Measurements from ENCODE around the gene PLEKHH1.

DNA sequence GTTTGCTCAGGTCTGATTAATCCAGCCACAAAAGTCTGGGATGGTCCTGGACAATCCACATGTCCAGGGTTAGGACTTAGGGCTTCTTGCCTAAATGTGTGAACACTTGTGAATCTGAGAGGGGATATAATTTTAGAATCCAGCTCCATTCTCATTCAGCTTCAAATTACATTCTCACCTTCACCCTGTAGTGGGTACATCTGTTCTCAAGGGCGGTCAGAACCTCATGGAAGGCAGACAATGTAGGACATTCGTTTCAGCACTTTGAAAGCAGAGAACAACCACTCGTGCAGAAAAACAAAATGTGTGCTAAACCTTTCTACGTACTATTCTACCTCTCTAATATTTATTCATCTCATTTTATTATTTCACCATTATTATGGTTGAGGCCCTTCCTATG, 45.8 kb upstream of the PLEKHH1 start:
- TF ChIP-seq, protein P1, sequence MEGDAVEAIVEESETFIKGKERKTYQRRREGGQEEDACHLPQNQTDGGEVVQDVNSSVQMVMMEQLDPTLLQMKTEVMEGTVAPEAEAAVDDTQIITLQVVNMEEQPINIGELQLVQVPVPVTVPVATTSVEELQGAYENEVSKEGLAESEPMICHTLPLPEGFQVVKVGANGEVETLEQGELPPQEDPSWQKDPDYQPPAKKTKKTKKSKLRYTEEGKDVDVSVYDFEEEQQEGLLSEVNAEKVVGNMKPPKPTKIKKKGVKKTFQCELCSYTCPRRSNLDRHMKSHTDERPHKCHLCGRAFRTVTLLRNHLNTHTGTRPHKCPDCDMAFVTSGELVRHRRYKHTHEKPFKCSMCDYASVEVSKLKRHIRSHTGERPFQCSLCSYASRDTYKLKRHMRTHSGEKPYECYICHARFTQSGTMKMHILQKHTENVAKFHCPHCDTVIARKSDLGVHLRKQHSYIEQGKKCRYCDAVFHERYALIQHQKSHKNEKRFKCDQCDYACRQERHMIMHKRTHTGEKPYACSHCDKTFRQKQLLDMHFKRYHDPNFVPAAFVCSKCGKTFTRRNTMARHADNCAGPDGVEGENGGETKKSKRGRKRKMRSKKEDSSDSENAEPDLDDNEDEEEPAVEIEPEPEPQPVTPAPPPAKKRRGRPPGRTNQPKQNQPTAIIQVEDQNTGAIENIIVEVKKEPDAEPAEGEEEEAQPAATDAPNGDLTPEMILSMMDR (IDR thresholded peaks at IDR 0.05) = no peak
- no peak for TF ChIP-seq POLR2A (IDR thresholded peaks at IDR 0.05)
- TF ChIP-seq POLR2AphosphoS5 (IDR thresholded peaks at IDR 0.05) = no peak
